Naive thymus-derived CD8-positive, alpha-beta T cell (primary cell): ENCODE results near the gene DMKN. TPM values are rescaled to one million over a fixed set of nuclear protein-coding genes. Genes with fewer than 3 reads are reported as not detected.

Experiments used
- ATAC-seq, 2 donors: fragments of 150-1000 bp; cut with Tn5 transposase in 1 of 2; sonication (Bioruptor Pico), chemical (Tn5 transposase) in 1 of 2; 1 replicate in 1 of 2; 2 replicates in 1 of 2; pipeline ENCODE4 v1.10.0; 2021; ENCODE audit warnings: mild to moderate bottlenecking in 2 of 2, moderate library complexity in 2 of 2
- POLR2A ChIA-PET: fragments of 350-600 bp; sonication (Branson Sonifier 250); formaldehyde crosslinking; loops from one replicate; lab custom pipeline; 2021; ENCODE audit warnings: antibody characterized with exemption; lab: Charles Lee
- DNase-seq, 10 donors: peaks; one replicate each; pipeline versions ENCODE4 v3.0.0 to v3.0.0-alpha.2; 2020 to 2022
- H3K27ac Mint-ChIP-seq, 10 donors: one replicate each; pipeline ENCODE4 v1.8.0; 2020 to 2022; ENCODE audit warnings: mild to moderate bottlenecking in 10 of 10, mixed read lengths in 10 of 10, moderate library complexity in 4 of 10, inconsistent platforms in 1 of 10
- H3K27me3 Mint-ChIP-seq, 5 donors: one replicate each; pipeline ENCODE4 v1.8.0; 2021 to 2022; ENCODE audit warnings: mixed read lengths in 5 of 5
- H3K36me3 Mint-ChIP-seq, 3 donors: one replicate each; pipeline ENCODE4 v1.8.0; 2020 to 2022; ENCODE audit warnings: mixed read lengths in 3 of 3, mild to moderate bottlenecking in 2 of 3, inconsistent platforms in 1 of 3
- H3K4me1 Mint-ChIP-seq, 4 donors: one replicate each; pipeline ENCODE4 v1.8.0; 2021 to 2022; ENCODE audit warnings: mixed read lengths in 4 of 4
- H3K4me3 Mint-ChIP-seq, 10 donors: one replicate each; pipeline ENCODE4 v1.8.0; 2020 to 2022; ENCODE audit warnings: mild to moderate bottlenecking in 10 of 10, mixed read lengths in 10 of 10, moderate library complexity in 6 of 10, inconsistent platforms in 1 of 10
- H3K9me3 Mint-ChIP-seq, 9 donors: one replicate each; pipeline ENCODE4 v1.8.0; 2020 to 2022; ENCODE audit warnings: mixed read lengths in 9 of 9, mild to moderate bottlenecking in 3 of 9, inconsistent platforms in 1 of 9, moderate library complexity in 1 of 9
- polyA plus RNA-seq, 3 donors: library from polyadenylated mRNA; unstranded; fragments of 300-500 nt; fragmentation: Illumina TruSeq; gene quantifications; one replicate each; pipeline ENCODE4 v1.2.3, GENCODE V29; 2021
- total RNA-seq, 8 experiments: library from RNA in 2 of 8; stranded (reverse) in 2 of 8; gene quantifications; one replicate each; pipeline ENCODE4 v1.2.3 and lab custom pipeline; 2021 to 2026

DMKN gene
- total and polyA plus RNA-seq, 5 experiments from 2014 or later, result 0.27 to 5.8 (median 1.8) TPM

DNA sequence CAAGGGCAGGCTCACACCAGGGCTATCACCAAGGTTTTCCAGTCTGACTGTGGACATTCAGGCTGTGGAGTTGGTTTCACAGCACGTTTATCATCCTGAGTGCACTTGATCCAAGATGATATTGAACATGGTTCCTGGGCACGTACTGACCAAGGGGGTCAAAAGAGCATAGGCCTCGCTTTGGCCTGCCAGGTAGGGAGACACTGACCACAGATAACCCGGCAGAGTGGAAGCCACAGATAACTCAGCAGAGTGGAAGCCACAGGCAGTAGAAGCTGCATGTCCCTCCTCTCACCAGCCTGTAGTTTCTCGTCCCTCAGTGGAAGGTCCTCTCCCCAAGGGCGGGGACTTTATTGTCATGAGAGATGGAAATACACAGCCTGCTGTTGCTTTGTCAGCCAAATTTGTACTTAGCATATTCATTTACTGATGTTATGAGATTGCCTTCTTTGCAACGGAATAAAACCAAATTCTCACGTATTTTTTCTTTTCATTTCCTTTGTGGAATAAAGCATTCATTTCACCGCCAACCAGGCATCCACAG is 14.4 kb downstream of the DMKN start:
- H3K27ac Mint-ChIP-seq, result no peak overlapping the region
- POLR2A ChIA-PET, result no interaction called here
- peaks cover 0 to 9% (median 7%) of the 10 kb centered on the region in 4 donors for H3K4me1 Mint-ChIP-seq
- no peak overlapping the region for H3K4me3 Mint-ChIP-seq
- DNase-seq (no peak), ATAC-seq (no peak)
- no peaks in the 10 kb centered on the region for H3K9me3 Mint-ChIP-seq
- H3K36me3 Mint-ChIP-seq, result no peaks in the 10 kb centered on the region
- peaks cover 0 to 18% (median 9%) of the 10 kb centered on the region in 5 donors for H3K27me3 Mint-ChIP-seq

DNA sequence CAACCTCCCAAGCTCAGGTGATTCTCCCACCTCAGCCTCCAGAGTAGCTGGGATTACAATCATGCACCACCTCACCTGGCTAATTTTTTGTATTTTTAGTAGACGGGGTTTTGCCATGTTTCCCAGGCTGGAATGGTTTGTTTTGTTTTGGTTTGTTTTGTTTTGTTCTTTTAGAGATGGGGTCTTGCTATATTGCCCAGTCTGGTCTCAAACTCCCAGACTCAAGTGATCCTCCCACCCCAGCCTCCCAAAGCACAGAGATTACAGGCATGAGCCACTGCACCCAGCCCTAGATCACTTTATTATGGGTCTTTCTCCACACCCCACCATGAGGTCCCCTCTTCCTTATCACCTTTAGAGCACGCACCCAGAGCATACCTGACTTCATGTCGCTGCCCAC is 15.2 kb downstream of the DMKN start:
- POLR2A ChIA-PET, result no interaction called here
- Mint-ChIP-seq H3K9me3 (no peaks in the 10 kb centered on the region), H3K36me3 (no peaks in the 10 kb centered on the region), H3K4me3 (no peak overlapping the region), H3K4me1 (peaks cover 0 to 9% (median 7%) of the 10 kb centered on the region in 4 donors), H3K27ac (peak overlapping the region in 1 of 10 donors; percentile 29), H3K27me3 (peaks cover 0 to 17% (median 11%) of the 10 kb centered on the region in 5 donors)
- ATAC-seq (no peak), DNase-seq (no peak)

DNA sequence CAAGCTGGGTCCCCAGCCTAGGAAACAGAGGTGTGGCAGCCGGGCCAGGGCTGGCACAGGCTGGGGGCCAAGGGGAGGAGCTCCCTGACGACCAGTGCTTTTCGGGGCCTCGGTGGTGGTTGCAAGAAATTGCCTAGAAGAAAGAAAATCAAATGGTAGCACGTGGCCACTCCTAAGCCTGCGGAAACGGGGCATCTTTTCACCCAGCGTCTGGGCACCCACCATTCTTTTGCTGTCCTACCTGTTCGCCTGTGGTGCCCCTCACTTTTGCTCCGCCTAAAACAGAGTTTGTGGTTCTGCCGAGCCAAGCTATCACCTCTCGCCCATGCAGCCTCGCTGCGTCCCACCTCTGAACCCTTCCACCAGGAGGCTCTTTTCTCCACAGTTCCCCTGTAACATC is 16.0 kb downstream of the DMKN start:
- DNase-seq, result peak in 1 of 10 donors; percentile 27
- peaks cover 0 to 13% (median 9%) of the 10 kb centered on the region in 5 donors for H3K27me3 Mint-ChIP-seq
- no peaks in the 10 kb centered on the region for H3K9me3 Mint-ChIP-seq
- POLR2A ChIA-PET, result no interaction called here
- ATAC-seq, result no peak
- H3K4me3 Mint-ChIP-seq, result no peak overlapping the region
- H3K36me3 Mint-ChIP-seq, result no peaks in the 10 kb centered on the region
- H3K27ac Mint-ChIP-seq, result peak overlapping the region in 1 of 10 donors; percentile 42
- H3K4me1 Mint-ChIP-seq, result peaks cover 0 to 9% (median 7%) of the 10 kb centered on the region in 4 donors

DNA sequence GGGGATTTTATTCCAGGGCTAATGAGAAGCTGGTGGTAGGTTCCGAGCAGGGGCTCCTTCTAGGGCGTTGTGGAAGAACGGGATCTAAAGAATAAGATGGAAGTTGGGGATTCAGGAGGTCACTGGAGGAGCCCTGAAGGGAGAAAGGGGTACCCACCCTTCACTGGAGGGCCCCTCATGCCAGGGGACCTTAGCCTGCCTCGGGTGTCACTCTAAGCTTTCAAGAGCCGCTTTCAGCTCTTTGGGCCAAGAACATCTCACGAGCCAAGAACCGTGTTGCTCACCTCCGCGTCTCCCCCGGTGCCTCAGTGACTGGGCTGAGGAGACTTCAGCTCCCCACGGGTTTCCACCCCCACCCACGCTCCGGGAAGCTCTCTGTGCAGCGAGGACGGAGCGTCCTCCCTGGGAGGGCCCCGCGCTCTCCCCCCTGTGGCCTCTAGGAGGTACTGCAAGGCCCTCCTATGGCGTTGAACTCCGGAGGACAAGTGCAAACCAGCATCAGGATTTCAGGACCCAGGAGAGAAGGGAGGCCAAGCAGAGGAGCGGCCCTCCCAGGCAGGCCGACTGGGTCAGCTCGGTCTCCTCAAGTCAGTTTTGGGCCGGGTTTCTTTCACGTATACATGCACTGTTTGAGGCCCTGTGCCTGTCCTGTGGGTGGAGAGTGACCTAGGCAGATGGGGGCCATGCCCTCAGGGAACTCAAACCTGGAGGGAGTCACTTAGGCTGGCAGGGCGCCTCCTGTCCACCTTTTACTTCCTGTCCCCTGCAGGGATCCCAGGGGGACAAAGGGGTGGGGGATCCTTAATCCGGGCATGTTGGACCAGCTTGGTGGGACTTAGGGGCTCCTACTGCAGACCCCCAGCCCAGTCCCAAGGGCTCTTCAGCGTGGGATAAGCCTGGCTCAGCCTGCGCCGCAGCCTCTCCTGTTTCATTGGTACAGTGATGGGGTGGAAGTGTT is 18.1 kb downstream of the DMKN start:
- H3K4me1 Mint-ChIP-seq, result peaks cover 0 to 8% (median 5%) of the 10 kb centered on the region in 4 donors
- POLR2A ChIA-PET, result interaction anchor here (0.5 to 1.2 kb wide), 7 partner anchors 15 to 301 kb away, joined by 3 to 7 read pairs (median 3); partner anchors contain the start of gene USF2
- DNase-seq (peak; percentile 45 to 80 (median 64)), ATAC-seq (peak; percentile 99)
- peaks cover under 1 to 15% (median 11%) of the 10 kb centered on the region in 5 donors for H3K27me3 Mint-ChIP-seq
- H3K36me3 Mint-ChIP-seq, result no peaks in the 10 kb centered on the region
- H3K4me3 Mint-ChIP-seq, result peak overlapping the region in 5 of 10 donors; percentile 11 to 71 (median 51)
- peak overlapping the region in 2 of 10 donors; percentile 50 to 72 for H3K27ac Mint-ChIP-seq
- no peaks in the 10 kb centered on the region for H3K9me3 Mint-ChIP-seq

DNA sequence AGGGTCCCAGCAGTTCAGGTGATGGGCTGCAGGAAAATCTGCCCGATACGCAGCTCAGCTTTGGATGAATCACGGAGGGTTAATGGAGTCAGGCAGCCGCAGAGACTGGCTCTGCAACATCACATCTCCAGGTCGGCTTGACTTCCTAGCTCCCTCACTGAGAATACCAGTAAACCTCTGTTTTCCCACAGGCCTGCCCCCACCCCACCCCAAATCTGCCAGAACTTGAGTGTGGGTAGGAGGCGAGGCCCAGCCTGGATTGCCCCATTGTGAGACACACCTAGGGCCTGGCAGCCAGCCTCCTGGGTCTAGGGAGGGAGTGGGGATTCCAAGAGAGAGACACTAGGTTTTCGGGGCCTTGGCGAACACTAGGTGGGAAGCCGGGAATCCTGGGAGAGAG is 19.5 kb downstream of the DMKN start:
- ATAC-seq (no peak), DNase-seq (no peak)
- Mint-ChIP-seq H3K27ac (no peak overlapping the region), H3K9me3 (no peaks in the 10 kb centered on the region), H3K36me3 (no peaks in the 10 kb centered on the region), H3K4me1 (peaks cover 0 to 8% (median 5%) of the 10 kb centered on the region in 4 donors), H3K27me3 (peaks cover 5 to 21% (median 11%) of the 10 kb centered on the region in 5 donors), H3K4me3 (no peak overlapping the region)
- POLR2A ChIA-PET, result no interaction called here

DNA sequence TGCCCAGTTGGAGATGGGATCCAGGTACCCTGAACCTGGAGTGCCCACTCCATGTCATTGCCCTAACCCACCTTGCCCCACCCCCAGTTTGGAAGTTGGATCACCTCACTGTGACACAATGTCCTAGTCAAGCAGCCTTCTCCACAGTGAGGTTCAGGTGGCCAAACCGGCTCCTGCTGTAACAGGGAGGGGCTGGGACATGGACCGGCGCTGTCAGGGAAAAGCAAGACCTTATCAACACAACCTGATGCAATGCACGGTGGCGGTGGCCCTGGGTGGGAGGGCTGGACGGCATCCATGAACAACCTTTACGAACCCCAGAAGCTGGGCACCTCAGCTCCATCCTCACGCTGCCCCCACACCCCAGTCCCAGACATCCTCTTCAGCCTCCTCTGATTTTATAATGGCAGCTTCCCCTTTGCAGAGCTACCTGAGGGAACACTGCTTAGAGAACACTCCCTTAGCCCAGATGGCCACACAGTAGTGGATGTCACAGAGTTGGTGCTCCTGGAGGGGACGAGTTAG is 21.6 kb downstream of the DMKN start:
- POLR2A ChIA-PET, result no interaction called here
- no peak for ATAC-seq
- no peak overlapping the region for H3K27ac Mint-ChIP-seq
- peaks cover 6 to 21% (median 10%) of the 10 kb centered on the region in 5 donors for H3K27me3 Mint-ChIP-seq
- no peaks in the 10 kb centered on the region for H3K9me3 Mint-ChIP-seq
- no peaks in the 10 kb centered on the region for H3K36me3 Mint-ChIP-seq
- no peak for DNase-seq
- H3K4me1 Mint-ChIP-seq, result peaks cover 0 to 8% (median 5%) of the 10 kb centered on the region in 4 donors
- H3K4me3 Mint-ChIP-seq, result no peak overlapping the region

DNA sequence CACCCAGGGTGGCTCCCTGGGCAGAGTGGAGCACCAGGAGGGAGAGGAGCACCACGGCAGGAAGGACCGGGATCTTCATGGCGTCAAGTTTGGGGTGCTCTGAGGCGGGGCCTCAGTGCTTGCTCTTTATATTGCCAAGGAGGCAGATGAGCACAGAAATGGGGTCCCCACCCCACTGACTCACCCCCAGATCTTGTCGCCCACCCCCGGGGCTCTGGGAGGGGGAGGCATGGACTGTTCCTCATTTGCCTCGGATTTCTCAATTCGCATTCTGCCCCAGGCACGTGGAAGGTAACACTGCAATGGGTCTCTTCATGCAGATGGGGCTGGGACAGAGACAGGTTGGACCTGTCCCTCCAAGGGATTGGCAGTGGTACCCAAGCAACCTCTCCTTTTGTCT is 23.1 kb downstream of the DMKN start, which contains the start of gene KRTDAP:
Gene KRTDAP, minus strand, starts transcription at position 101 of the 400 bp plus-strand sequence. Its CDS starts 22 bp downstream, at position 79.
- Mint-ChIP-seq H3K27ac (peak within 1 kb of the TSS in 1 of 10 donors; percentile 20), H3K4me1 (peaks cover 0 to 5% (median 2%) of the 10 kb centered on the region in 4 donors), H3K4me3 (no peak within 1 kb of the TSS), H3K9me3 (no peaks in the 10 kb centered on the region), H3K27me3 (peaks cover 6 to 21% (median 10%) of the 10 kb centered on the region in 5 donors), H3K36me3 (no peaks in the 10 kb centered on the region)
- POLR2A ChIA-PET, result no interaction called here
- ATAC-seq (no peak), DNase-seq (no peak)

DNA sequence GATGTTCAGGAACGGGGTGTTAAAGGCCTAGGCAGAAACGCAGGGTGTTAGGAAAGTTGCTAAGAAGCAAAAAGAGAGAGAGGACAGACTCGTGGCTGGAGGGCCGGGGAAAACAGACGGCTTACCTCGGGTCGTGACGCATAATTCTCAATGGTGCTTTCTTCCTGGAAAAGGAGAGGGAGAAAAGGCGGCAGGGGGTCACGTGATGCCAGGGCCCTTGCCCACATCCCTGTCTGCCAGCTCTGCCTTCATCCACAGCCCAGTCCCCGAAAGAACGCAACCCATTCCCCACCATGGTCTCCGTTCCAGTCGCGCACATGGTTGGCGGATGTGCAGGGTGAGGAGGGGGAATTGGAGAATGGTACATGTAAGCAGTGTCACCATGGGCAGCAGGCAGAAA is 24.8 kb downstream of the DMKN start:
- POLR2A ChIA-PET, result no interaction called here
- peaks cover 6 to 21% (median 10%) of the 10 kb centered on the region in 5 donors for H3K27me3 Mint-ChIP-seq
- peaks cover 0 to 9% (median 0%) of the 10 kb centered on the region in 4 donors for H3K4me1 Mint-ChIP-seq

DNA sequence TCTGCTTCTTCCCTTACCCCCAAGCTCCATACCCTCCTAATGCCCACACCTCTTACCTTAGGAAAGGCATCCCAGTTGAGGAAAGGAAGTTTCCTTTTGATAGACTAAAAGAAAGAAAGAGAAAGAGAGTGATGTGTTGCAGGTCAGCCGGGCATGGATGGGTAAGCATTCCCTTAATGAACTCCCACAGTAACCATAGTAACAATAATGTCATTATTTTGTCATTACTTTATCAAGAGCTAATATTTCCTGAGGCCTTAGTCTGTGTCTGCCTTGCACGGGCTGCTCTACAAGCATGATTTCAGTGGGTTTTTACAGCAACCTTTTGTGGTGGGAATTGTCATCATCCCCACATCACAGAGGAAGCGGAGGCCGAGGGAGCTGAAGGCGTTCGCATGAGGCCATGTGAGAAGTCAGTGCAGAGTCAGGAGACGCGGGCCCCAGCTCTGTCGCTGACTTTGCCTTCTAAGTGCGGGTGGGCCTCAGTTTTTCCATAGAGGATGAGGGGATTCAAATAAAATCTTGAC is 25.7 kb downstream of the DMKN start:
- Mint-ChIP-seq H3K4me1 (peaks cover 0 to 9% (median 0%) of the 10 kb centered on the region in 4 donors), H3K9me3 (no peaks in the 10 kb centered on the region), H3K4me3 (no peak overlapping the region), H3K27ac (no peak overlapping the region), H3K36me3 (no peaks in the 10 kb centered on the region), H3K27me3 (peaks cover 5 to 21% (median 6%) of the 10 kb centered on the region in 5 donors)
- DNase-seq (no peak), ATAC-seq (no peak)
- POLR2A ChIA-PET, result interaction anchor here (1.2 kb wide), 1 partner anchor 135 kb away, joined by 3 read pairs; no protein-coding TSS in a partner anchor

More for the DNA sequence above, 24.8 kb downstream of the DMKN start:
- Mint-ChIP-seq H3K9me3 (no peaks in the 10 kb centered on the region), H3K27ac (no peak overlapping the region), H3K36me3 (no peaks in the 10 kb centered on the region), H3K4me3 (no peak overlapping the region)
- ATAC-seq, result no peak
- no peak for DNase-seq

DNA sequence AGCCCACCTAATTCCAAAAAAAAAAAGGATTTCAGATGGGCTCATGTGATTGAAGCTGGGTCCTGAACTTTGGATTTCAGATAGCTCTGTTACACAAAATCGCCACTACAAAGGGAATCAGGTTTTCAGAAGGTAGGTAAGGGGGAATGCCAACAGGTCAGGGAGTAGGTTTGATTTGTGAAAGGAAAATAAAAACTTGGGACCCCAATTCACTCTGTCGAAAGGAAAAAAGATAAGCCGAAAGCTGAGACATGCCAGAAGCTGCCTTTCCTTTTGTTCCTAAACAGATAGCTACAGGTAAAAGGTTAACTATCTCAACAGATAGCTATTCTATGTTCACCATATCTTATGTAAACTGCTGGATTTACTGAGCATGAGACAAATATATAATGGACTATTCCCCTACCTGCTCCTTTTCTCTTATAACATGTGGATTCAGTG is 27.2 kb downstream of the DMKN start:
- H3K9me3 Mint-ChIP-seq, result no peaks in the 10 kb centered on the region
- DNase-seq (no peak), ATAC-seq (no peak)
- no peak overlapping the region for H3K27ac Mint-ChIP-seq
- H3K4me1 Mint-ChIP-seq, result peaks cover 0 to 9% (median 0%) of the 10 kb centered on the region in 4 donors
- H3K36me3 Mint-ChIP-seq, result no peaks in the 10 kb centered on the region
- peaks cover 4 to 16% (median 6%) of the 10 kb centered on the region in 5 donors for H3K27me3 Mint-ChIP-seq
- H3K4me3 Mint-ChIP-seq, result no peak overlapping the region
- POLR2A ChIA-PET, result interaction anchor here (1.2 kb wide), 1 partner anchor 134 kb away, joined by 3 read pairs; no protein-coding TSS in a partner anchor

DNA sequence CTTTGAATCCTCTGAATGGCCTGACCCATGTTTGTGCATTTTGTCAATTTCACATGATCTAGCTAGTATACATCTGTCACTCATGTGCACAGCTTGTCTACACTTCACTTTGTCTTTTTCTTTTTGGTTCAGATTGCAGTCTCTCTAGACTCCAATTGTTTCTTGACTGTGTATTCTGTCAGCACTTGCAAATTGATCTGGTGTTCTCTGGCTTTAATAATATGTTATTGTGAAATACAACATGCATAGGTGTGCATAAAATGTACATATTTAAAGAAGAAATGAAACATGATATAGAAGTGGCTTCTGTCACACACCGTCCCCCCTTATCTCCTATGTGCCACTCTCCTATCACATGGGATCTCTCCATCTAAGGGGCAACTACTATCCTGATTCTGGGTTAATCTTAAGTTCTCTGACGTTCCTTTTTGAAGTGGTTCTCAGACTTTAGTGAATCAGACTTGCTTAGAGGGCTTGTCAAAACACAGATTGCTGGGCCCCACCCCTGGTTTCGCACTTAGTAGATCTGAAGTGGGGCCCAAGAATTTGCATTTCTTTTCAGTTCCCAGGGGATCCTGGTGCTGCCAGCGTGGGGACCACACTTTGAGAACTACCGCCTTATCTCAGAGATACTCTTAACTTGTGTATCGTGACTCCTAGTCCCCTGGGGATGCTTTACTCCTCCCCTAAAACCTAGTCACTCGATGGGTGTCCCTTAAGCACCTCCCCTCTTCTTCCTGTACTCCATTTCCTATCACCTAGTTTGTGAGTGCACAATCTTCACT is 29.0 kb downstream of the DMKN start:
- Mint-ChIP-seq H3K36me3 (no peaks in the 10 kb centered on the region), H3K4me1 (peaks cover 0 to 9% (median 0%) of the 10 kb centered on the region in 4 donors), H3K4me3 (peak overlapping the region in 1 of 10 donors; percentile 1), H3K9me3 (no peaks in the 10 kb centered on the region), H3K27ac (no peak overlapping the region), H3K27me3 (peaks cover 0 to 3% (median 0%) of the 10 kb centered on the region in 5 donors)
- no peak for DNase-seq
- ATAC-seq, result no peak
- POLR2A ChIA-PET, result no interaction called here
